K562 (cell line): ENCODE measurements around the gene ZSCAN22. TPM values are rescaled to one million over a fixed set of nuclear protein-coding genes. Genes with fewer than 3 reads are reported as not detected.

Experiments
- CBFA2T2 ChIP-seq: fragments of 450-650 bp; conservative IDR thresholded peaks from 2 replicates; pipeline ENCODE4 v1.6.1; 2017; ENCODE audit warnings: mild to moderate bottlenecking
- CHCHD3 ChIP-seq: fragments of 250-450 bp; sonication (Bioruptor Pico); IDR thresholded peaks from 2 replicates; pipeline ENCODE4 v2.1.2; 2022; ENCODE audit warnings: mild to moderate bottlenecking
- DLX4 ChIP-seq: fragments of 250-450 bp; sonication (Bioruptor Pico); IDR thresholded peaks from 2 replicates; pipeline ENCODE4 v1.6.1; 2021; ENCODE audit warnings: mild to moderate bottlenecking
- EWSR1 ChIP-seq: fragments of 450-650 bp; IDR thresholded peaks from 2 replicates; pipeline ENCODE4 v1.6.1; 2018; ENCODE audit warnings: borderline replicate concordance, mild to moderate bottlenecking, low read depth, moderate library complexity; ENCODE audit not compliant: partially characterized antibody
- HDAC3 ChIP-seq: fragments of 450-650 bp; IDR thresholded peaks from 2 replicates; pipeline ENCODE4 v1.6.1; 2018; ENCODE audit warnings: borderline replicate concordance, mild to moderate bottlenecking, moderate library complexity; ENCODE audit not compliant: partially characterized antibody
- HNRNPH1 ChIP-seq: fragments of 200-400 bp; formaldehyde crosslinking; optimal IDR thresholded peaks from 2 replicates; pipeline ENCODE3; 2017; ENCODE audit warnings: low read depth, mild to moderate bottlenecking, low read length, moderate library complexity
- HNRNPLL ChIP-seq: fragments of 200-400 bp; formaldehyde crosslinking; IDR thresholded peaks from 2 replicates; pipeline ENCODE4 v1.6.1; 2017; ENCODE audit warnings: low read length, low read depth, mild to moderate bottlenecking; ENCODE audit not compliant: poor library complexity, severe bottlenecking
- ID3 ChIP-seq, 2 experiments: fragments of 250-450 bp in 1 of 2; fragments of 450-650 bp in 1 of 2; sonication (Bioruptor Pico) in 1 of 2; IDR thresholded peaks; 2 replicates each; pipeline versions ENCODE4 v1.6.1 to v1.8.0; 2016 to 2021; ENCODE audit warnings: mild to moderate bottlenecking in 2 of 2, moderate library complexity in 2 of 2, missing compliant biosample characterization in 1 of 2, missing genetic modification characterization in 1 of 2
- KDM1A ChIP-seq, 2 experiments: fragments of 450-650 bp; IDR thresholded peaks; 2 replicates each; pipeline ENCODE4 v1.6.1; 2016; ENCODE audit warnings: mild to moderate bottlenecking in 2 of 2
- KLF10 ChIP-seq: fragments of 250-450 bp; sonication (Bioruptor Pico); IDR thresholded peaks from 2 replicates; pipeline ENCODE4 v1.6.1; 2021; ENCODE audit warnings: matching md5 sums
- KLF6 ChIP-seq: fragments of 250-450 bp; sonication (Bioruptor Pico); IDR thresholded peaks from 2 replicates; pipeline ENCODE4 v1.4.0; 2020; ENCODE audit warnings: mild to moderate bottlenecking, moderate library complexity, borderline replicate concordance
- MAFG ChIP-seq: fragments of 450-650 bp; conservative IDR thresholded peaks from 2 replicates; pipeline ENCODE4 v1.6.1; 2016; ENCODE audit warnings: missing genetic modification characterization, missing compliant biosample characterization
- MEF2A ChIP-seq: IDR thresholded peaks from 2 replicates; pipeline ENCODE4 v1.6.1; 2011; ENCODE audit warnings: low read depth, mild to moderate bottlenecking, low read length, moderate library complexity; ENCODE audit not compliant: control insufficient read depth
- POLR2AphosphoS5 ChIP-seq: IDR thresholded peaks from 2 replicates; pipeline ENCODE4 v1.6.1; 2011; ENCODE audit warnings: mild to moderate bottlenecking, low read depth, low read length, moderate library complexity; ENCODE audit not compliant: control insufficient read depth, insufficient read depth
- RFX1 ChIP-seq: fragments of 450-650 bp; IDR thresholded peaks from 2 replicates; pipeline ENCODE4 v1.6.1; 2016; ENCODE audit warnings: mild to moderate bottlenecking, moderate library complexity
- RFX7 ChIP-seq: fragments of 250-450 bp; sonication (Bioruptor Pico); IDR thresholded peaks from 2 replicates; pipeline ENCODE4 v1.5.1; 2021; ENCODE audit warnings: mild to moderate bottlenecking
- SMAD3 ChIP-seq: fragments of 450-650 bp; formaldehyde crosslinking; conservative IDR thresholded peaks from 2 replicates; pipeline ENCODE4 v1.4.0; 2020; ENCODE audit warnings: mild to moderate bottlenecking
- SMC3 ChIP-seq: conservative IDR thresholded peaks from 2 replicates; pipeline ENCODE4 v1.6.1; 2011; ENCODE audit warnings: low read depth, low read length, improper control_type of control experiment; ENCODE audit not compliant: insufficient read depth
- SREBF2 ChIP-seq: sonication (generic); formaldehyde crosslinking; IDR thresholded peaks from 2 replicates; pipeline ENCODE4 v1.4.0; 2020; ENCODE audit warnings: mild to moderate bottlenecking, missing genetic modification reagents
- U2AF1 ChIP-seq: fragments of 200-400 bp; formaldehyde crosslinking; optimal IDR thresholded peaks from 2 replicates; pipeline ENCODE3; 2017; ENCODE audit warnings: mild to moderate bottlenecking, low read depth, low read length, moderate library complexity
- U2AF2 ChIP-seq: fragments of 200-400 bp; formaldehyde crosslinking; optimal IDR thresholded peaks from 2 replicates; pipeline ENCODE3; 2017; ENCODE audit warnings: low read depth, mild to moderate bottlenecking, low read length
- ZNF23 ChIP-seq: fragments of 250-450 bp; sonication (Bioruptor Pico); IDR thresholded peaks from 2 replicates; pipeline ENCODE4 v1.4.0; 2020; ENCODE audit warnings: mild to moderate bottlenecking
- ZNF592 ChIP-seq: fragments of 450-650 bp; IDR thresholded peaks from 2 replicates; pipeline ENCODE4 v1.6.1; 2017; ENCODE audit warnings: antibody characterized with exemption, mild to moderate bottlenecking
- ZNF766 ChIP-seq: fragments of 200-800 bp; sonication (Bioruptor generic); conservative IDR thresholded peaks from 2 replicates; pipeline ENCODE4 v1.6.1; 2016; ENCODE audit warnings: missing genetic modification characterization, missing compliant biosample characterization
- polyA plus RNA-seq, 8 experiments: library from polyadenylated mRNA; depleted of rRNA in 4 of 8; stranded (reverse) in 5 of 8; unstranded in 3 of 8; fragments of >200 nt; fragmentation: Nextera tagmentation in 2 of 8; fragmentation: Illumina TruSeq in 1 of 8; extraction: Ambion mirVana in 2 of 8; extraction: Trizol in 1 of 8; gene quantifications; 2 replicates each; pipeline versions ENCODE4 v1.2.1 to v1.2.3, GENCODE V29; 2011 to 2014; ENCODE audit warnings: inconsistent platforms in 1 of 8, missing spikeins in 1 of 8
- total RNA-seq, 7 experiments: library from RNA; depleted of rRNA in 6 of 7; stranded (reverse); fragments of >200 nt in 6 of 7; fragmentation: Illumina TruSeq in 2 of 7; extraction: Trizol in 2 of 7; gene quantifications; 2 replicates each; pipeline versions ENCODE4 v1.2.1 to v1.2.3, GENCODE V29; 2011 to 2021; ENCODE audit warnings: low replicate concordance in 1 of 7

ZSCAN22 gene
- total and polyA plus RNA-seq, 9 of the 15 experiments (the other 6 are each of a cell fraction or from before 2014, with no cell fraction given), result 0.98 to 5.3 (median 3.0) TPM

GRCh38 chr19:58362272-58362994 lies 35.6 kb downstream of the ZSCAN22 start, which contains the start of gene ZNF497 (continued):
- TF ChIP-seq RFX7 (no peak), U2AF1 (peak; percentile 66), MAFG (tag) (no peak), ZNF766 (CRISPR knock-in tag) (no peak), SREBF2 (CRISPR knock-in tag) (no peak), POLR2AphosphoS5 (peak; percentile 83), KLF10 (no peak), KDM1A (IDR thresholded peaks at IDR 0.05) (no peak), SMAD3 (CRISPR knock-in tag) (no peak), CBFA2T2 (no peak; the same call in 1 of the 2 replicates), CHCHD3 (CRISPR knock-in tag) (no peak), HNRNPH1 (no peak), HNRNPLL (peak; percentile 78), DLX4 (CRISPR knock-in tag) (no peak), EWSR1 (no peak), KLF6 (CRISPR knock-in tag) (no peak), MEF2A (no peak), ZNF592 (no peak; the same call in 1 of the 2 replicates), SMC3 (no peak), ID3 (CRISPR knock-in tag; IDR thresholded peaks at IDR 0.05) (no peak), ID3 (tag; IDR thresholded peaks at IDR 0.05) (peak; percentile 67; the same call in 1 of the 2 replicates), HDAC3 (peak; percentile 94), U2AF2 (no peak), ZNF23 (CRISPR knock-in tag) (no peak), RFX1 (peak; percentile 99)
